ENCODE measurements around the gene TCIRG1. TPM values are rescaled to one million over a fixed set of nuclear protein-coding genes. Genes with fewer than 3 reads are reported as not detected.

TCIRG1 gene
- total RNA-seq, 1 donor from 2014 or later, result 149 TPM

- H3K4me1 Mint-ChIP-seq, result peaks cover 32% of the 10 kb centered on the region
- peaks cover 13% of the 10 kb centered on the region for H3K36me3 Mint-ChIP-seq (ENCODE audit: low read depth)
- no peaks in the 10 kb centered on the region for H3K9me3 Mint-ChIP-seq
- intact Hi-C loops (cut with micrococcal nuclease), result no loop called here
- H3K27me3 Mint-ChIP-seq, result no peaks in the 10 kb centered on the region
- H3K4me3 Mint-ChIP-seq, result no peak overlapping the region
- no peak for DNase-seq
- H3K27ac Mint-ChIP-seq, result no peak overlapping the region
These were observed 39.1 kb upstream of the TCIRG1 start for GRCh38 chr11:67999704-68000103.

GRCh38 chr11:68002575-68002937, 36.3 kb upstream of the TCIRG1 start:
- peak overlapping the region; percentile 83 for H3K4me3 Mint-ChIP-seq
- H3K27me3 Mint-ChIP-seq, result peaks cover 2% of the 10 kb centered on the region
- H3K9me3 Mint-ChIP-seq, result no peaks in the 10 kb centered on the region
- peaks cover 28% of the 10 kb centered on the region for H3K4me1 Mint-ChIP-seq
- DNase-seq, result no peak
- H3K27ac Mint-ChIP-seq, result peak overlapping the region; percentile 75
- H3K36me3 Mint-ChIP-seq (ENCODE audit: low read depth), result peaks cover 4% of the 10 kb centered on the region
- intact Hi-C loops (cut with micrococcal nuclease), result no loop called here

GRCh38 chr11:68002938-68003845, 35.6 kb upstream of the TCIRG1 start:
- peaks cover 2% of the 10 kb centered on the region for H3K27me3 Mint-ChIP-seq
- peak; percentile 83 for DNase-seq
- H3K27ac Mint-ChIP-seq, result peak overlapping the region; percentile 75
- peaks cover 22% of the 10 kb centered on the region for H3K4me1 Mint-ChIP-seq
- peaks cover 3% of the 10 kb centered on the region for H3K36me3 Mint-ChIP-seq (ENCODE audit: low read depth)
- no peaks in the 10 kb centered on the region for H3K9me3 Mint-ChIP-seq
- peak overlapping the region; percentile 89 for H3K4me3 Mint-ChIP-seq
- intact Hi-C loops (cut with micrococcal nuclease), result no loop called here

- Mint-ChIP-seq H3K4me1 (peaks cover 19% of the 10 kb centered on the region), H3K27ac (peak within 1 kb of the TSS; percentile 87), H3K4me3 (peak within 1 kb of the TSS; percentile 89), H3K27me3 (peaks cover 2% of the 10 kb centered on the region), H3K36me3 (ENCODE audit: low read depth) (peaks cover 3% of the 10 kb centered on the region), H3K9me3 (no peaks in the 10 kb centered on the region)
- peak; percentile 96 for DNase-seq
- intact Hi-C loops (cut with micrococcal nuclease), result loop anchor here (1.0 kb wide), 1 partner anchor 26 kb away; the partner anchor contains the start of gene NDUFS8
These were observed 34.8 kb upstream of the TCIRG1 start, which contains the start of gene UNC93B1 for GRCh38 chr11:68003846-68004550. UNC93B1 (minus strand) TSS chr11:68004097; CDS start chr11:68004043, 54 bp downstream.

GRCh38 chr11:68004551-68005335, 34.1 kb upstream of the TCIRG1 start:
- H3K27ac Mint-ChIP-seq, result peak overlapping the region; percentile 87
- intact Hi-C loops (cut with micrococcal nuclease), result loop anchor here (1.0 to 5.0 kb wide), 2 partner anchors 26 to 203 kb away; partner anchors contain the start of gene NDUFS8
- peak overlapping the region; percentile 89 for H3K4me3 Mint-ChIP-seq
- H3K36me3 Mint-ChIP-seq (ENCODE audit: low read depth), result peaks cover 3% of the 10 kb centered on the region
- no peaks in the 10 kb centered on the region for H3K9me3 Mint-ChIP-seq
- peaks cover 22% of the 10 kb centered on the region for H3K4me1 Mint-ChIP-seq
- DNase-seq, result no peak
- peaks cover 2% of the 10 kb centered on the region for H3K27me3 Mint-ChIP-seq

- no peaks in the 10 kb centered on the region for H3K9me3 Mint-ChIP-seq
- peaks cover 22% of the 10 kb centered on the region for H3K4me1 Mint-ChIP-seq
- H3K27ac Mint-ChIP-seq, result no peak overlapping the region
- intact Hi-C loops (cut with micrococcal nuclease), result loop anchor here (5.0 kb wide), 1 partner anchor 201 kb away; no protein-coding TSS in a partner anchor
- DNase-seq, result no peak
- H3K27me3 Mint-ChIP-seq, result peaks cover 2% of the 10 kb centered on the region
- H3K4me3 Mint-ChIP-seq, result no peak overlapping the region
- H3K36me3 Mint-ChIP-seq (ENCODE audit: low read depth), result peaks cover 3% of the 10 kb centered on the region
These were observed 32.1 kb upstream of the TCIRG1 start for GRCh38 chr11:68006606-68007166.

- H3K9me3 Mint-ChIP-seq, result no peaks in the 10 kb centered on the region
- no peak overlapping the region for H3K4me3 Mint-ChIP-seq
- DNase-seq, result no peak
- H3K36me3 Mint-ChIP-seq (ENCODE audit: low read depth), result no peaks in the 10 kb centered on the region
- peaks cover 16% of the 10 kb centered on the region for H3K4me1 Mint-ChIP-seq
- intact Hi-C loops (cut with micrococcal nuclease), result loop anchor here (5.0 kb wide), 1 partner anchor 200 kb away; no protein-coding TSS in a partner anchor
- H3K27ac Mint-ChIP-seq, result no peak overlapping the region
- peaks cover 2% of the 10 kb centered on the region for H3K27me3 Mint-ChIP-seq
These were observed 31.1 kb upstream of the TCIRG1 start for GRCh38 chr11:68007498-68008380.

- H3K27me3 Mint-ChIP-seq, result peaks cover 2% of the 10 kb centered on the region
- no peak overlapping the region for H3K4me3 Mint-ChIP-seq
- peaks cover 13% of the 10 kb centered on the region for H3K4me1 Mint-ChIP-seq
- intact Hi-C loops (cut with micrococcal nuclease), result loop anchor here (5.0 kb wide), 1 partner anchor 199 kb away; no protein-coding TSS in a partner anchor
- H3K36me3 Mint-ChIP-seq (ENCODE audit: low read depth), result no peaks in the 10 kb centered on the region
- no peak for DNase-seq
- no peaks in the 10 kb centered on the region for H3K9me3 Mint-ChIP-seq
- no peak overlapping the region for H3K27ac Mint-ChIP-seq
These were observed 30.2 kb upstream of the TCIRG1 start for GRCh38 chr11:68008381-68009337.

GRCh38 chr11:68009391-68010089, 29.3 kb upstream of the TCIRG1 start:
- no peaks in the 10 kb centered on the region for H3K36me3 Mint-ChIP-seq (ENCODE audit: low read depth)
- no peak overlapping the region for H3K27ac Mint-ChIP-seq
- H3K27me3 Mint-ChIP-seq, result peaks cover 2% of the 10 kb centered on the region
- no peak for DNase-seq
- H3K9me3 Mint-ChIP-seq, result no peaks in the 10 kb centered on the region
- H3K4me1 Mint-ChIP-seq, result peaks cover 10% of the 10 kb centered on the region
- intact Hi-C loops (cut with micrococcal nuclease), result loop anchor here (5.0 kb wide), 1 partner anchor 198 kb away; no protein-coding TSS in a partner anchor
- H3K4me3 Mint-ChIP-seq, result no peak overlapping the region

- Mint-ChIP-seq H3K4me1 (peaks cover 5% of the 10 kb centered on the region), H3K27me3 (no peaks in the 10 kb centered on the region), H3K36me3 (ENCODE audit: low read depth) (no peaks in the 10 kb centered on the region), H3K4me3 (no peak within 1 kb of the TSS), H3K9me3 (no peaks in the 10 kb centered on the region), H3K27ac (no peak within 1 kb of the TSS)
- no peak for DNase-seq
- intact Hi-C loops (cut with micrococcal nuclease), result no loop called here
These were observed 28.5 kb upstream of the TCIRG1 start, which contains the start of gene ALDH3B1 for GRCh38 chr11:68010090-68011041. ALDH3B1 (plus strand) TSS chr11:68010327; CDS start chr11:68015298, 4,971 bp downstream.
